WTC11 (cell line): ENCODE results near the gene FREY1. TPM values are rescaled to one million over a fixed set of nuclear protein-coding genes. Genes with fewer than 3 reads are reported as not detected.
"Not testable (repeated sequence)": the region's sequence is repeated elsewhere in the genome, so short reads cannot be mapped to it uniquely, and the experiment has no call there.

Experiments
- ATAC-seq: fragments of 200-7000 bp; cut with Tn5 transposase; 2 replicates; pipeline ENCODE4 v1.10.0; 2021; ENCODE audit warnings: mild to moderate bottlenecking, moderate library complexity
- CTCF ChIA-PET: fragments of 300-600 bp; sonication (Branson Sonifier 250); formaldehyde crosslinking; loops from one replicate; lab custom pipeline; 2021; ENCODE audit warnings: antibody characterized with exemption; lab: Charles Lee
- POLR2A ChIA-PET: fragments of 350-600 bp; sonication (Branson Sonifier 250); formaldehyde crosslinking; loops from one replicate; lab custom pipeline; 2021; ENCODE audit warnings: antibody characterized with exemption; lab: Charles Lee
- DNase-seq: peaks from one replicate; pipeline ENCODE4 v3.0.0; 2021; ENCODE audit warnings: low spot score
- H3K27ac Mint-ChIP-seq: 2 replicates; pipeline ENCODE4 v1.8.0; 2021; ENCODE audit warnings: mixed read lengths
- H3K27me3 Mint-ChIP-seq: 2 replicates; pipeline ENCODE4 v1.8.0; 2021; ENCODE audit warnings: low read depth, mild to moderate bottlenecking, moderate library complexity, mixed read lengths
- H3K36me3 Mint-ChIP-seq: 2 replicates; pipeline ENCODE4 v1.8.0; 2021; ENCODE audit warnings: mixed read lengths
- H3K4me1 Mint-ChIP-seq: 2 replicates; pipeline ENCODE4 v1.8.0; 2022; ENCODE audit warnings: mixed read lengths
- H3K4me3 Mint-ChIP-seq: 2 replicates; pipeline ENCODE4 v1.8.0; 2021; ENCODE audit warnings: mild to moderate bottlenecking, moderate library complexity, mixed read lengths
- H3K9me3 Mint-ChIP-seq: 2 replicates; pipeline ENCODE4 v1.8.0; 2021; ENCODE audit warnings: mixed read lengths
- ATF1 ChIP-seq: sonication (generic); formaldehyde crosslinking; IDR thresholded peaks from 2 replicates; pipeline ENCODE4 v1.8.1; 2023; ENCODE audit warnings: mild to moderate bottlenecking, moderate library complexity, missing genetic modification reagents
- E2F5 ChIP-seq: sonication (generic); formaldehyde crosslinking; IDR thresholded peaks from 2 replicates; pipeline ENCODE4 v1.8.1; 2022; ENCODE audit warnings: mild to moderate bottlenecking, moderate library complexity, missing genetic modification reagents
- FOXP1 ChIP-seq: sonication (generic); formaldehyde crosslinking; IDR thresholded peaks from 2 replicates; pipeline ENCODE4 v1.8.0; 2022; ENCODE audit warnings: missing genetic modification reagents, mild to moderate bottlenecking, moderate library complexity, borderline replicate concordance
- HMGA2 ChIP-seq: fragments of 250-450 bp; sonication (Bioruptor Pico); IDR thresholded peaks from 2 replicates; pipeline ENCODE4 v1.4.0; 2021; ENCODE audit warnings: mild to moderate bottlenecking, moderate library complexity
- IRF2 ChIP-seq: sonication (generic); formaldehyde crosslinking; IDR thresholded peaks from 2 replicates; pipeline ENCODE4 v1.8.0; 2022; ENCODE audit warnings: low read depth, missing genetic modification reagents, borderline replicate concordance
- RORB ChIP-seq: fragments of 250-450 bp; sonication (Bioruptor Pico); IDR thresholded peaks from 2 replicates; pipeline ENCODE4 v1.9.0; 2021; ENCODE audit warnings: mild to moderate bottlenecking
- SMAD4 ChIP-seq: sonication (generic); formaldehyde crosslinking; IDR thresholded peaks from 2 replicates; pipeline ENCODE4 v1.8.0; 2022; ENCODE audit warnings: mild to moderate bottlenecking, missing genetic modification reagents
- ZNF219 ChIP-seq: sonication (generic); formaldehyde crosslinking; IDR thresholded peaks from 2 replicates; pipeline ENCODE4 v1.8.0; 2023; ENCODE audit warnings: missing genetic modification reagents, mild to moderate bottlenecking, borderline replicate concordance
- ZNF232 ChIP-seq: sonication (generic); formaldehyde crosslinking; IDR thresholded peaks from 2 replicates; pipeline ENCODE4 v1.8.0; 2022; ENCODE audit warnings: mild to moderate bottlenecking, missing genetic modification reagents
- ZNF317 ChIP-seq: sonication (generic); formaldehyde crosslinking; IDR thresholded peaks from 2 replicates; pipeline ENCODE4 v1.8.1; 2023; ENCODE audit warnings: low read depth, mild to moderate bottlenecking, moderate library complexity, missing genetic modification reagents, borderline replicate concordance
- ZNF396 ChIP-seq: fragments of 250-450 bp; sonication (Bioruptor Pico); IDR thresholded peaks from 2 replicates; pipeline ENCODE4 v1.8.0; 2021; ENCODE audit warnings: mild to moderate bottlenecking, moderate library complexity, borderline replicate concordance
- ZSCAN18 ChIP-seq: fragments of 250-450 bp; sonication (Bioruptor Pico); IDR thresholded peaks from 2 replicates; pipeline ENCODE4 v2.1.2; 2022; ENCODE audit warnings: mild to moderate bottlenecking, moderate library complexity
- total RNA-seq: library from RNA; stranded (reverse); gene quantifications from 3 replicates; pipeline ENCODE4 v1.2.3, GENCODE V29; 2021
- TF ChIP-seq, protein P1 (sequence below): sonication (generic); formaldehyde crosslinking; conservative IDR thresholded peaks from 2 replicates; pipeline ENCODE4 v1.8.1; 2023; ENCODE audit warnings: mild to moderate bottlenecking, low read depth, missing genetic modification reagents, moderate library complexity
- TF ChIP-seq, protein P2 (sequence below): fragments of 200-600 bp; IDR thresholded peaks from 2 replicates; pipeline ENCODE4 v1.8.0; 2022; ENCODE audit warnings: antibody characterized with exemption
- TF ChIP-seq, protein P3 (sequence below): sonication (generic); formaldehyde crosslinking; IDR thresholded peaks from 2 replicates; pipeline ENCODE4 v1.8.0; 2022; ENCODE audit warnings: mild to moderate bottlenecking, missing genetic modification reagents

The FREY1 gene
- total RNA-seq, 1 experiment from 2014 or later = 2.1 TPM

DNA sequence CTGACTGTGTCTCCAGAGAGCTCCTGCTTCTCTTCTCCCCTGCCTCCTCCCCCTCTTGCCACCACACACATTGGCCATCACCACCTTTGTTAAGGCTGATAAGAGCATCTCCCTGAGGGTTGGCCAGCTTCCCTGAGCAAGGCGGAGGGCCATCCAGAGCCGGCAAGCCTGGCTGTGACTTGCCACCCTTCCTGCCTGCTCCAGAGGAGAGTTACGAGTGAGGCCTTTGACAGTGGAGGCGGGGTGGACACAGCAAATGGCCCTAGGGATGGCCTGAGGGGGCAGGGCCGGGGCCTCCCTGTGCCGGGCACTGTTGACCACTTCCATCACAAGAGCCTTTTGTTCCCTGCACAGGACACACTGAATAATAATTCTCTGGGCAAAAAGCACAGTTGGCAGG is 5.4 kb downstream of the FREY1 start:
- H3K27me3 Mint-ChIP-seq = peaks cover 6% of the 10 kb centered on the region
- no peak for TF ChIP-seq E2F5 (CRISPR knock-in tag)
- TF ChIP-seq, protein P1, sequence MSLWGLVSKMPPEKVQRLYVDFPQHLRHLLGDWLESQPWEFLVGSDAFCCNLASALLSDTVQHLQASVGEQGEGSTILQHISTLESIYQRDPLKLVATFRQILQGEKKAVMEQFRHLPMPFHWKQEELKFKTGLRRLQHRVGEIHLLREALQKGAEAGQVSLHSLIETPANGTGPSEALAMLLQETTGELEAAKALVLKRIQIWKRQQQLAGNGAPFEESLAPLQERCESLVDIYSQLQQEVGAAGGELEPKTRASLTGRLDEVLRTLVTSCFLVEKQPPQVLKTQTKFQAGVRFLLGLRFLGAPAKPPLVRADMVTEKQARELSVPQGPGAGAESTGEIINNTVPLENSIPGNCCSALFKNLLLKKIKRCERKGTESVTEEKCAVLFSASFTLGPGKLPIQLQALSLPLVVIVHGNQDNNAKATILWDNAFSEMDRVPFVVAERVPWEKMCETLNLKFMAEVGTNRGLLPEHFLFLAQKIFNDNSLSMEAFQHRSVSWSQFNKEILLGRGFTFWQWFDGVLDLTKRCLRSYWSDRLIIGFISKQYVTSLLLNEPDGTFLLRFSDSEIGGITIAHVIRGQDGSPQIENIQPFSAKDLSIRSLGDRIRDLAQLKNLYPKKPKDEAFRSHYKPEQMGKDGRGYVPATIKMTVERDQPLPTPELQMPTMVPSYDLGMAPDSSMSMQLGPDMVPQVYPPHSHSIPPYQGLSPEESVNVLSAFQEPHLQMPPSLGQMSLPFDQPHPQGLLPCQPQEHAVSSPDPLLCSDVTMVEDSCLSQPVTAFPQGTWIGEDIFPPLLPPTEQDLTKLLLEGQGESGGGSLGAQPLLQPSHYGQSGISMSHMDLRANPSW = no peak
- ChIA-PET CTCF (interaction anchor here (0.8 to 1.5 kb wide), 2 partner anchors 64 to 105 kb away, joined by 4 read pairs; no protein-coding TSS in a partner anchor), POLR2A (no interaction called here)
- ATAC-seq = no peak
- no peak overlapping the region for H3K27ac Mint-ChIP-seq
- H3K4me3 Mint-ChIP-seq = no peak overlapping the region
- 0 out of 2 replicates have a peak, but pooled peaks cover 3% of the 10 kb centered on the region for H3K36me3 Mint-ChIP-seq
- no peaks in the 10 kb centered on the region for H3K9me3 Mint-ChIP-seq
- H3K4me1 Mint-ChIP-seq = peaks cover 12% of the 10 kb centered on the region
- no peak for DNase-seq

DNA sequence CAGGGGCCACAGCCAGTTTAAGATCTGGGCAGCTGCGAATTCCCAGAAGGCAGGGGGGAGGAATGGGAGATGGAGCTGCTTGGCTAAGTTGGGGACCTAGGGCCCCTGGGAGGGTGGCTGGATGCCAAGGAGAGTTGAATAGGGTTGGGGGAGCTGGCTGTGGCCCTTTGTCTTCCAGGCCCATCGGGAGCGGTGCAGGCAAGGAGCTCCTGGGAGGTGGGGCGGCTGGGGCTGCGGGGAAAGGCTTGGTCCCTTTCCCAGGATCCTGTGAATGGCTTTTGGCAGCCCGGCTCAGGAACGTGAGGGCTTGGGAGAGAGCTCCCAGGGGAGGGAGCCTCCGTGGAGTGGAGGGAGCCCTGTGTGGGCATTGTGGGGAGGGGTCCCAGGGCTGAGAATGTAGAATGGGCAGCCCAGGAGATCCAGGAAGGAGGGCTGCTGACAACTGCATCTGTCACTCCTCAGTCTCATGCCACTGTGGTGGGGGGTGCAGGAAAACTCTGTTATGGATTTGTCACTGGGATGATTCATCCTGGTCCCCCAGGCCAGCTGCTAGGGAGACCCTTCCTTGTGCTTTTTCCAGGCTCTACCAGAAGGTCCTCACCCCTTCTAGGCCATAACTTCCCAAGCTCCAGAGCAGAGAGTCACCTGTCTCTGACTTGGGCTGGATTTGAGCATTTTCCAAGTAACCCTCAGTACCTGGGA is 6.0 kb downstream of the FREY1 start:
- POLR2A ChIA-PET = interaction anchor here (0.9 to 1.0 kb wide), 3 partner anchors 17 to 34 kb away, joined by 3 to 4 read pairs (median 3); partner anchors contain the start of genes LARGE2 and PEX16
- TF ChIP-seq HMGA2 = no peak
- peaks cover 6% of the 10 kb centered on the region for H3K27me3 Mint-ChIP-seq
- no peak for ATAC-seq
- peak overlapping the region; percentile 70 for H3K4me3 Mint-ChIP-seq
- H3K4me1 Mint-ChIP-seq = peaks cover 15% of the 10 kb centered on the region
- 0 out of 2 replicates have a peak, but pooled peaks cover 3% of the 10 kb centered on the region for H3K36me3 Mint-ChIP-seq
- CTCF ChIA-PET = interaction anchor here (0.8 to 1.5 kb wide), 7 partner anchors 14 to 105 kb away, joined by 3 to 5 read pairs (median 4); partner anchors contain the start of gene PEX16
- no peaks in the 10 kb centered on the region for H3K9me3 Mint-ChIP-seq
- H3K27ac Mint-ChIP-seq = no peak overlapping the region
- no peak for DNase-seq

DNA sequence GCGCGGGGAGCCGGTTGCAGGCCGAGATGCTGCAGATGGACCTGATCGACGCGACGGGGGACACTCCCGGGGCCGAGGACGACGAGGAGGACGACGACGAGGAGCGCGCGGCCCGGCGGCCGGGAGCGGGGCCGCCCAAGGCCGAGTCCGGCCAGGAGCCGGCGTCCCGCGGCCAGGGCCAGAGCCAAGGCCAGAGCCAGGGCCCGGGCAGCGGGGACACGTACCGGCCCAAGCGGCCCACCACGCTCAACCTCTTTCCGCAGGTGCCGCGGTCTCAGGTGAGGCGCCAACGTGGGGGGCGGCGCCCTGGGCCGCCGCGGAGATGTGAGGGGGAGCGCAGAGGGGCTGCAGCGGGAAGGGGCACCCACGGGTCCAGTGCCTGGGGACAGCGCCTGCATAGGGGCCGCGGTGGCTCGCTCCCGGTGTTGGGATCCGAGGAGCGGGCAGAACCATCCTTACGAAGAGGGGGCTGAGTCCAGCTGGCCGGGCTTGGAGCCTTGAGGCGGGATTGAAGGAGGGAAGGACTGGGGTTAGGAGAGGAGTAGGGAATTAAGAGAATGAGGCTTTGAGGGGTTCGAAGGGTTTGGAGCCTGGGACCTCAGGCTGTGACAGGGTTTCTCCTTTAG is 6.8 kb downstream of the FREY1 start:
- peak; percentile 9 for ATAC-seq
- Mint-ChIP-seq H3K4me1 (peaks cover 18% of the 10 kb centered on the region), H3K4me3 (peak overlapping the region; percentile 70)
- H3K36me3 Mint-ChIP-seq, DNase-seq, H3K27me3 Mint-ChIP-seq, H3K9me3 Mint-ChIP-seq, H3K27ac Mint-ChIP-seq: not testable (repeated sequence)
- CTCF ChIA-PET = interaction anchor here (0.8 to 1.5 kb wide), 6 partner anchors 14 to 74 kb away, joined by 3 to 5 read pairs (median 4); partner anchors contain the start of gene PEX16
- POLR2A ChIA-PET = interaction anchor here (0.9 to 1.0 kb wide), 3 partner anchors 17 to 35 kb away, joined by 3 to 4 read pairs (median 3); partner anchors contain the start of genes LARGE2 and PEX16

GRCh38 chr11:45899448-45900174 is 7.5 kb downstream of the FREY1 start:
- Mint-ChIP-seq H3K27ac (no peak overlapping the region), H3K4me1 (peaks cover 23% of the 10 kb centered on the region), H3K36me3 (0 out of 2 replicates have a peak, but pooled peaks cover 3% of the 10 kb centered on the region), H3K4me3 (peak overlapping the region; percentile 61), H3K27me3 (peaks cover 6% of the 10 kb centered on the region), H3K9me3 (no peaks in the 10 kb centered on the region)
- DNase-seq = peak; percentile 94
- ChIA-PET POLR2A (interaction anchor here (0.8 to 1.2 kb wide), 3 partner anchors 18 to 22 kb away, joined by 3 to 6 read pairs (median 6); partner anchors contain the start of genes LARGE2 and PEX16), CTCF (interaction anchor here (1.0 to 4.3 kb wide), 11 partner anchors 11 to 107 kb away, joined by 3 to 33 read pairs (median 3); partner anchors contain the start of genes LARGE2 and PEX16)
- ATAC-seq = peak; percentile 75
- TF ChIP-seq FOXP1 = peak; percentile 77; the same call in 1 of the 2 replicates
- no peak for TF ChIP-seq ZNF396 (CRISPR knock-in tag)
- TF ChIP-seq, protein P2, sequence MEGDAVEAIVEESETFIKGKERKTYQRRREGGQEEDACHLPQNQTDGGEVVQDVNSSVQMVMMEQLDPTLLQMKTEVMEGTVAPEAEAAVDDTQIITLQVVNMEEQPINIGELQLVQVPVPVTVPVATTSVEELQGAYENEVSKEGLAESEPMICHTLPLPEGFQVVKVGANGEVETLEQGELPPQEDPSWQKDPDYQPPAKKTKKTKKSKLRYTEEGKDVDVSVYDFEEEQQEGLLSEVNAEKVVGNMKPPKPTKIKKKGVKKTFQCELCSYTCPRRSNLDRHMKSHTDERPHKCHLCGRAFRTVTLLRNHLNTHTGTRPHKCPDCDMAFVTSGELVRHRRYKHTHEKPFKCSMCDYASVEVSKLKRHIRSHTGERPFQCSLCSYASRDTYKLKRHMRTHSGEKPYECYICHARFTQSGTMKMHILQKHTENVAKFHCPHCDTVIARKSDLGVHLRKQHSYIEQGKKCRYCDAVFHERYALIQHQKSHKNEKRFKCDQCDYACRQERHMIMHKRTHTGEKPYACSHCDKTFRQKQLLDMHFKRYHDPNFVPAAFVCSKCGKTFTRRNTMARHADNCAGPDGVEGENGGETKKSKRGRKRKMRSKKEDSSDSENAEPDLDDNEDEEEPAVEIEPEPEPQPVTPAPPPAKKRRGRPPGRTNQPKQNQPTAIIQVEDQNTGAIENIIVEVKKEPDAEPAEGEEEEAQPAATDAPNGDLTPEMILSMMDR = no peak
- no peak for TF ChIP-seq SMAD4 (CRISPR knock-in tag)
- TF ChIP-seq ZNF232 (CRISPR knock-in tag) = peak; percentile 53; the same call in 1 of the 2 replicates
- TF ChIP-seq ATF1 = no peak
- TF ChIP-seq ZNF317 (CRISPR knock-in tag) = peak; percentile 38; the same call in 1 of the 2 replicates
- TF ChIP-seq IRF2 (CRISPR knock-in tag) = no peak
- no peak for TF ChIP-seq ZNF219 (CRISPR knock-in tag)
- TF ChIP-seq ZSCAN18 (CRISPR knock-in tag) = no peak
- peak; percentile 37; the same call in 1 of the 2 replicates for TF ChIP-seq E2F5 (CRISPR knock-in tag)
- TF ChIP-seq RORB (CRISPR knock-in tag) = no peak
- TF ChIP-seq, protein P3, sequence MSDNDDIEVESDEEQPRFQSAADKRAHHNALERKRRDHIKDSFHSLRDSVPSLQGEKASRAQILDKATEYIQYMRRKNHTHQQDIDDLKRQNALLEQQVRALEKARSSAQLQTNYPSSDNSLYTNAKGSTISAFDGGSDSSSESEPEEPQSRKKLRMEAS (CRISPR knock-in tag) = no peak; the same call in 1 of the 2 replicates
